NCI-H2171 (cell line): Measurements from ENCODE around the gene DLG2.

Experiments
- DNase-seq: peaks from one replicate; lab custom pipeline; 2025; lab: John Stamatoyannopoulos, UW

The DLG2 gene

GRCh38 chr11:84212468-84213390 lies 1414.4 kb downstream of the DLG2 start:
- DNase-seq, result no peak

- no peak for DNase-seq
Observed at GRCh38 chr11:84211896-84212295, 1415.2 kb downstream of the DLG2 start.

- DNase-seq, result no peak
Observed at GRCh38 chr11:84194696-84195095, 1432.4 kb downstream of the DLG2 start.

- DNase-seq, result no peak
Observed at GRCh38 chr11:84193706-84194105, 1433.4 kb downstream of the DLG2 start.

GRCh38 chr11:84188521-84188920 lies 1438.6 kb downstream of the DLG2 start:
- DNase-seq, result no peak

- no peak for DNase-seq
Observed at GRCh38 chr11:84173078-84173477, 1454.1 kb downstream of the DLG2 start.

- no peak for DNase-seq
Observed at GRCh38 chr11:84165139-84165538, 1462.0 kb downstream of the DLG2 start.

GRCh38 chr11:84164728-84165127 lies 1462.4 kb downstream of the DLG2 start:
- no peak for DNase-seq

- DNase-seq, result no peak
Observed at GRCh38 chr11:84163116-84163515, 1464.0 kb downstream of the DLG2 start.

GRCh38 chr11:84157639-84158038 lies 1469.5 kb downstream of the DLG2 start:
- DNase-seq, result no peak

GRCh38 chr11:84146826-84147225 lies 1480.3 kb downstream of the DLG2 start:
- no peak for DNase-seq

- DNase-seq, result no peak
Observed at GRCh38 chr11:84145616-84146185, 1481.4 kb downstream of the DLG2 start.

- DNase-seq, result no peak
Observed at GRCh38 chr11:84144531-84144930, 1482.6 kb downstream of the DLG2 start.

GRCh38 chr11:84142411-84142810 lies 1484.7 kb downstream of the DLG2 start:
- no peak for DNase-seq

GRCh38 chr11:84140386-84141169 lies 1486.6 kb downstream of the DLG2 start:
- DNase-seq, result no peak

- DNase-seq, result no peak
Observed at GRCh38 chr11:84137960-84138359, 1489.2 kb downstream of the DLG2 start.

GRCh38 chr11:84137505-84137904 lies 1489.6 kb downstream of the DLG2 start:
- no peak for DNase-seq

- DNase-seq, result no peak
Observed at GRCh38 chr11:84136926-84137325, 1490.2 kb downstream of the DLG2 start.

- no peak for DNase-seq
Observed at GRCh38 chr11:84130646-84131427, 1496.3 kb downstream of the DLG2 start.

GRCh38 chr11:84129961-84130576 lies 1497.1 kb downstream of the DLG2 start:
- DNase-seq, result no peak

GRCh38 chr11:84128840-84129239 lies 1498.3 kb downstream of the DLG2 start:
- no peak for DNase-seq
